ENCODE results near the gene SRMS.

GRCh38 chr20:63492518-63492917 lies 55.0 kb downstream of the SRMS start:
- no peak for TF ChIP-seq CTCF (IDR thresholded peaks at IDR 0.05)
- TF ChIP-seq EZH2phosphoT487 (IDR thresholded peaks at IDR 0.05) = no peak

Data from neural progenitor cell (in vitro differentiated cells).